Endodermal cell (in vitro differentiated cells): ENCODE results near the gene MBNL2. TPM values are rescaled to one million over a fixed set of nuclear protein-coding genes. Genes with fewer than 3 reads are reported as not detected.

Experiments
- DNase-seq: peaks from one replicate; pipeline ENCODE4 v3.0.0-alpha.2; 2017
- H3K27ac ChIP-seq: 2 replicates; pipeline ENCODE4 v1.5.1; 2013; ENCODE audit warnings: mild to moderate bottlenecking, low read depth, low read length, moderate library complexity
- H3K27me3 ChIP-seq: 2 replicates; pipeline ENCODE4 v1.6.1; 2013; ENCODE audit warnings: mild to moderate bottlenecking, low read length, moderate library complexity; ENCODE audit not compliant: insufficient read depth, control insufficient read depth, poor library complexity, severe bottlenecking
- H3K36me3 ChIP-seq: 2 replicates; pipeline ENCODE4 v1.7.0; 2013; ENCODE audit warnings: mild to moderate bottlenecking, low read length, moderate library complexity; ENCODE audit not compliant: control insufficient read depth, insufficient read depth
- H3K4me1 ChIP-seq: one replicate; pipeline ENCODE4 v1.7.0; 2013; ENCODE audit warnings: low read length; ENCODE audit not compliant: control insufficient read depth, insufficient read depth
- H3K4me3 ChIP-seq: 2 replicates; pipeline ENCODE4 v1.5.1; 2013; ENCODE audit warnings: mild to moderate bottlenecking, low read length, moderate library complexity
- H3K9ac ChIP-seq: 2 replicates; pipeline ENCODE4 v1.6.1; 2013; ENCODE audit warnings: mild to moderate bottlenecking, low read length, moderate library complexity; ENCODE audit not compliant: poor library complexity, severe bottlenecking; ENCODE audit errors: extremely low read depth
- H3K9me3 ChIP-seq: 2 replicates; pipeline ENCODE4 v1.6.1; 2013; ENCODE audit warnings: mild to moderate bottlenecking, low read length, moderate library complexity; ENCODE audit not compliant: control insufficient read depth
- H3K27ac Mint-ChIP-seq: 2 replicates; pipeline ENCODE4 v1.8.0; 2020; ENCODE audit warnings: mixed read lengths
- H3K27me3 Mint-ChIP-seq: 2 replicates; pipeline ENCODE4 v1.8.0; 2021; ENCODE audit warnings: mild to moderate bottlenecking, mixed read lengths; ENCODE audit not compliant: insufficient read depth
- H3K36me3 Mint-ChIP-seq: 2 replicates; pipeline ENCODE4 v1.8.0; 2020; ENCODE audit warnings: low read depth, mixed read lengths
- H3K4me1 Mint-ChIP-seq: 2 replicates; pipeline ENCODE4 v1.8.0; 2020; ENCODE audit warnings: mixed read lengths
- H3K4me3 Mint-ChIP-seq: 2 replicates; pipeline ENCODE4 v1.8.0; 2020; ENCODE audit warnings: mild to moderate bottlenecking, moderate library complexity, mixed read lengths
- H3K9me3 Mint-ChIP-seq: 2 replicates; pipeline ENCODE4 v1.8.0; 2020; ENCODE audit warnings: mild to moderate bottlenecking, mixed read lengths
- CTCF ChIP-seq: fragments of 200-600 bp; sonication (generic); conservative IDR thresholded peaks from 2 replicates; pipeline ENCODE4 v1.5.0; 2021; ENCODE audit warnings: antibody characterized with exemption, mild to moderate bottlenecking
- WGBS, 2 experiments: methylation state at CpG; one replicate each; pipeline versions ENCODE4 v1.1.5 to v1.1.7; 2013; ENCODE audit warnings: missing lambda C conversion rate in 2 of 2, mixed read lengths in 1 of 2; ENCODE audit not compliant: insufficient coverage in 1 of 2, insufficient read length in 1 of 2; 5-methylcytosine and 5-hydroxymethylcytosine counted together
- total RNA-seq, 2 donors: library from RNA; stranded (reverse); fragmentation: NEBNext Ultra II Directional in 1 of 2; extraction: Animal tissue kit (Norgen Biotek cat#: 25700) in 1 of 2; gene quantifications; 2 replicates in 1 of 2; 3 replicates in 1 of 2; pipeline ENCODE4 v1.2.1, GENCODE V29; 2021

MBNL2 gene
- total RNA-seq, 2 donors from 2014 or later, result 1.7 to 3.3 TPM

- H3K4me3 Mint-ChIP-seq, result no peak overlapping the region
- Histone ChIP-seq H3K9me3 (peaks cover 10% of the 10 kb centered on the region), H3K27me3 (no peaks in the 10 kb centered on the region), H3K4me1 (no peaks in the 10 kb centered on the region), H3K4me3 (no peak overlapping the region), H3K9ac (no peak overlapping the region), H3K36me3 (no peaks in the 10 kb centered on the region), H3K27ac (no peak overlapping the region)
- peaks cover 10% of the 10 kb centered on the region for H3K4me1 Mint-ChIP-seq
- no peak overlapping the region for H3K27ac Mint-ChIP-seq
- TF ChIP-seq CTCF, result no peak
- no peak for DNase-seq
- H3K27me3 Mint-ChIP-seq, result peaks cover 62% of the 10 kb centered on the region
- no peaks in the 10 kb centered on the region for H3K36me3 Mint-ChIP-seq
- peaks cover 11% of the 10 kb centered on the region for H3K9me3 Mint-ChIP-seq
- 93 to 96% methylated on average over 3 to 7 of the region's 7 CpGs for WGBS, 2 experiments
These were observed 31.0 kb upstream of the MBNL2 start for GRCh38 chr13:97191142-97191541.

- Mint-ChIP-seq H3K36me3 (no peaks in the 10 kb centered on the region), H3K9me3 (peaks cover 10% of the 10 kb centered on the region), H3K4me1 (peaks cover 12% of the 10 kb centered on the region), H3K27ac (no peak overlapping the region), H3K4me3 (no peak overlapping the region), H3K27me3 (peaks cover 61% of the 10 kb centered on the region)
- H3K9ac ChIP-seq, result no peak overlapping the region
- peaks cover 5% of the 10 kb centered on the region for H3K9me3 ChIP-seq
- no peaks in the 10 kb centered on the region for H3K4me1 ChIP-seq
- H3K27ac ChIP-seq, result no peak overlapping the region
- H3K4me3 ChIP-seq, result no peak overlapping the region
- no peak for DNase-seq
- no peak for TF ChIP-seq CTCF
- no peaks in the 10 kb centered on the region for H3K27me3 ChIP-seq
- H3K36me3 ChIP-seq, result no peaks in the 10 kb centered on the region
- WGBS, 2 experiments, result 100% methylated on average over 2 of the region's 2 CpGs
These were observed 30.5 kb upstream of the MBNL2 start for GRCh38 chr13:97191615-97192014.

GRCh38 chr13:97192166-97192565, 30.0 kb upstream of the MBNL2 start:
- Histone ChIP-seq H3K9ac (no peak overlapping the region), H3K4me3 (no peak overlapping the region), H3K4me1 (no peaks in the 10 kb centered on the region), H3K27ac (no peak overlapping the region), H3K9me3 (no peaks in the 10 kb centered on the region), H3K27me3 (no peaks in the 10 kb centered on the region), H3K36me3 (no peaks in the 10 kb centered on the region)
- H3K4me3 Mint-ChIP-seq, result no peak overlapping the region
- H3K9me3 Mint-ChIP-seq, result peaks cover 6% of the 10 kb centered on the region
- H3K4me1 Mint-ChIP-seq, result peaks cover 15% of the 10 kb centered on the region
- TF ChIP-seq CTCF, result no peak
- H3K27ac Mint-ChIP-seq, result no peak overlapping the region
- H3K27me3 Mint-ChIP-seq, result peaks cover 57% of the 10 kb centered on the region
- DNase-seq, result no peak
- 72 to 90% methylated on average over 2 to 3 of the region's 3 CpGs for WGBS, 2 experiments
- no peaks in the 10 kb centered on the region for H3K36me3 Mint-ChIP-seq
